H1 (cell line): ENCODE measurements around the gene DGAT2. TPM values are rescaled to one million over a fixed set of nuclear protein-coding genes. Genes with fewer than 3 reads are reported as not detected.

ENCODE experiments used
- CTCF ChIA-PET: fragments of 300-600 bp; sonication (Branson Sonifier 250); formaldehyde crosslinking; loops from one replicate; lab custom pipeline; 2021; ENCODE audit not compliant: partially characterized antibody; lab: Charles Lee
- POLR2A ChIA-PET: fragments of 300-600 bp; sonication (Branson Sonifier 250); formaldehyde crosslinking; loops from one replicate; lab custom pipeline; 2021; ENCODE audit warnings: inconsistent platforms; ENCODE audit not compliant: partially characterized antibody; lab: Charles Lee
- DNase-seq, 2 experiments: peaks; one replicate each; pipeline versions ENCODE4 v3.0.0 to v3.0.0-alpha.2; 2010 to 2022; ENCODE audit warnings: low spot score in 2 of 2, low read depth in 1 of 2, mixed read lengths in 1 of 2
- FAIRE-seq: peaks from 2 replicates; lab custom pipeline; 2011; peaks lifted over from hg19 to GRCh38; lab: Jason Lieb, UNC
- H2AFZ ChIP-seq: 2 replicates; pipeline ENCODE4 v1.8.1; 2012; ENCODE audit warnings: low read length, inconsistent platforms
- H2AK5ac ChIP-seq: 2 replicates; pipeline ENCODE4 v1.6.1; 2013; ENCODE audit warnings: low read depth, low read length
- H2BK120ac ChIP-seq: replicated peaks from 2 replicates; pipeline ENCODE3; 2013; ENCODE audit warnings: low read depth, low read length, inconsistent platforms
- H2BK12ac ChIP-seq: 2 replicates; pipeline ENCODE4 v1.6.1; 2013; ENCODE audit warnings: low read depth, low read length
- H2BK15ac ChIP-seq: 2 replicates; pipeline ENCODE4 v1.6.1; 2013; ENCODE audit warnings: low read length
- H2BK20ac ChIP-seq: 2 replicates; pipeline ENCODE4 v1.6.1; 2013; ENCODE audit warnings: low read length
- H2BK5ac ChIP-seq: 2 replicates; pipeline ENCODE4 v1.6.1; 2013; ENCODE audit warnings: low read depth, low read length
- H3K14ac ChIP-seq: 2 replicates; pipeline ENCODE4 v1.6.1; 2013; ENCODE audit warnings: inconsistent platforms; ENCODE audit not compliant: insufficient read length
- H3K18ac ChIP-seq: 2 replicates; pipeline ENCODE4 v1.6.1; 2013; ENCODE audit warnings: low read length; ENCODE audit errors: extremely low read depth
- H3K23ac ChIP-seq: 2 replicates; pipeline ENCODE4 v1.6.1; 2013; ENCODE audit warnings: inconsistent platforms; ENCODE audit not compliant: insufficient read length
- H3K23me2 ChIP-seq: 2 replicates; pipeline ENCODE4 v1.6.1; 2013; ENCODE audit warnings: low read depth, low read length
- H3K27ac ChIP-seq: 2 replicates; pipeline ENCODE4 v1.6.1; 2011; ENCODE audit warnings: low read depth, low read length, inconsistent platforms
- H3K27me3 ChIP-seq, 4 experiments: replicated peaks in 1 of 4; 1 replicate in 1 of 4; 2 replicates in 3 of 4; pipeline versions ENCODE4 v1.6.1 to v1.8.1; 2011 to 2013; ENCODE audit warnings: low read length in 3 of 4, mild to moderate bottlenecking in 3 of 4, inconsistent platforms in 2 of 4, mixed read lengths in 2 of 4, moderate library complexity in 1 of 4; ENCODE audit not compliant: control insufficient read depth in 3 of 4, insufficient read depth in 3 of 4; ENCODE audit errors: extremely low read depth in 1 of 4
- H3K36me3 ChIP-seq, 4 experiments: 2 replicates each; pipeline versions ENCODE4 v1.6.1 to v1.8.1; 2011 to 2013; ENCODE audit warnings: mild to moderate bottlenecking in 4 of 4, low read length in 3 of 4, moderate library complexity in 2 of 4, control low read depth in 1 of 4, inconsistent platforms in 1 of 4; ENCODE audit not compliant: insufficient read depth in 4 of 4, control insufficient read depth in 2 of 4
- H3K4ac ChIP-seq: replicated peaks from 2 replicates; pipeline ENCODE3; 2013; ENCODE audit warnings: low read length, low read depth, mixed read lengths, inconsistent platforms; ENCODE audit not compliant: insufficient read length
- H3K4me1 ChIP-seq, 4 experiments: replicated peaks in 1 of 4; 1 replicate in 1 of 4; 2 replicates in 3 of 4; pipeline versions ENCODE4 v1.6.1 to v1.8.1; 2011 to 2013; ENCODE audit warnings: low read length in 3 of 4, inconsistent platforms in 2 of 4, mixed read lengths in 1 of 4; ENCODE audit not compliant: insufficient read depth in 4 of 4, control insufficient read depth in 3 of 4
- H3K4me2 ChIP-seq, 2 experiments: 2 replicates each; pipeline versions ENCODE4 v1.6.1 to v1.8.1; 2011 to 2013; ENCODE audit warnings: low read depth in 2 of 2, low read length in 2 of 2, control low read depth in 1 of 2, inconsistent platforms in 1 of 2, mild to moderate bottlenecking in 1 of 2; ENCODE audit not compliant: insufficient read depth in 1 of 2
- H3K4me3 ChIP-seq, 4 experiments: fragments of 200-600, 300-600 bp in 1 of 4; sonication (generic), shearing (Covaris generic), sonication (Bioruptor Twin) in 1 of 4; 2 replicates each; pipeline versions ENCODE4 v1.5.1 to v1.8.1; 2011 to 2016; ENCODE audit warnings: low read length in 4 of 4, low read depth in 3 of 4, control low read depth in 2 of 4, inconsistent platforms in 2 of 4, mild to moderate bottlenecking in 2 of 4, mixed read lengths in 1 of 4, moderate library complexity in 1 of 4; ENCODE audit not compliant: insufficient read depth in 2 of 4; ENCODE audit errors: extremely low read depth in 1 of 4
- H3K56ac ChIP-seq: replicated peaks from 2 replicates; pipeline ENCODE3; 2013; ENCODE audit warnings: low read depth, mild to moderate bottlenecking, mixed read lengths, low read length, inconsistent platforms; ENCODE audit not compliant: insufficient read length
- H3K79me1 ChIP-seq: 2 replicates; pipeline ENCODE4 v1.6.1; 2013; ENCODE audit warnings: low read depth, low read length, control low read depth
- H3K79me2 ChIP-seq, 2 experiments: 2 replicates each; pipeline versions ENCODE4 v1.6.1 to v1.8.1; 2012 to 2013; ENCODE audit warnings: low read length in 2 of 2, mild to moderate bottlenecking in 2 of 2, inconsistent platforms in 1 of 2; ENCODE audit not compliant: insufficient read depth in 2 of 2, control insufficient read depth in 1 of 2
- H3K9ac ChIP-seq, 4 experiments: replicated peaks in 1 of 4; 1 replicate in 1 of 4; 2 replicates in 3 of 4; pipeline versions ENCODE4 v1.6.1 to v1.8.1; 2011 to 2013; ENCODE audit warnings: low read depth in 3 of 4, low read length in 3 of 4, control low read depth in 2 of 4, mild to moderate bottlenecking in 2 of 4, moderate library complexity in 2 of 4, inconsistent platforms in 1 of 4; ENCODE audit errors: extremely low read depth in 1 of 4
- H3K9me3 ChIP-seq, 2 experiments: 2 replicates each; pipeline versions ENCODE4 v1.6.1 to v1.8.1; 2012 to 2013; ENCODE audit warnings: mild to moderate bottlenecking in 2 of 2, moderate library complexity in 2 of 2, control low read depth in 1 of 2, inconsistent platforms in 1 of 2, low read depth in 1 of 2, low read length in 1 of 2, mixed read lengths in 1 of 2; ENCODE audit not compliant: insufficient read depth in 2 of 2
- H4K20me1 ChIP-seq, 2 experiments: replicated peaks in 1 of 2; 2 replicates each; pipeline versions ENCODE3 to v1.8.1; 2011 to 2013; ENCODE audit warnings: inconsistent platforms in 2 of 2, low read length in 2 of 2, mild to moderate bottlenecking in 1 of 2; ENCODE audit not compliant: insufficient read depth in 2 of 2, control insufficient read depth in 1 of 2
- H4K5ac ChIP-seq: 2 replicates; pipeline ENCODE4 v1.6.1; 2013; ENCODE audit warnings: low read length, low read depth, mixed read lengths, inconsistent platforms; ENCODE audit not compliant: insufficient read length
- H4K8ac ChIP-seq: 2 replicates; pipeline ENCODE4 v1.8.0; 2013; ENCODE audit warnings: mild to moderate bottlenecking, moderate library complexity, low read length, inconsistent platforms; ENCODE audit not compliant: insufficient read depth; ENCODE audit errors: extremely low read depth
- H4K91ac ChIP-seq: replicated peaks from 2 replicates; pipeline ENCODE3; 2013; ENCODE audit warnings: low read length, mixed read lengths, inconsistent platforms; ENCODE audit not compliant: insufficient read length
- BACH1 ChIP-seq: IDR thresholded peaks from 2 replicates; pipeline ENCODE4 v1.6.1; 2012; ENCODE audit warnings: low read length, improper control_type of control experiment
- FOSL1 ChIP-seq: IDR thresholded peaks from 2 replicates; pipeline ENCODE4 v1.6.1; 2011; ENCODE audit warnings: mild to moderate bottlenecking, low read depth, low read length, moderate library complexity; ENCODE audit not compliant: insufficient read depth
- KDM1A ChIP-seq: fragments of 200-600, 300-600 bp; sonication (generic); IDR thresholded peaks from 2 replicates; pipeline ENCODE4 v1.7.1; 2016; ENCODE audit warnings: mild to moderate bottlenecking, low read length, borderline replicate concordance
- KDM4A ChIP-seq: IDR thresholded peaks from one replicate; pipeline ENCODE4 v1.7.1; 2012; ENCODE audit warnings: low read depth, mild to moderate bottlenecking, moderate library complexity, low read length, inconsistent platforms; ENCODE audit not compliant: severe bottlenecking
- NRF1 ChIP-seq: IDR thresholded peaks from 2 replicates; pipeline ENCODE4 v1.6.1; 2011; ENCODE audit warnings: mild to moderate bottlenecking, low read depth, low read length, improper control_type of control experiment
- RBBP5 ChIP-seq: IDR thresholded peaks from 2 replicates; pipeline ENCODE4 v1.7.1; 2012; ENCODE audit warnings: low read depth, mild to moderate bottlenecking, inconsistent platforms, low read length, moderate library complexity, borderline replicate concordance
- RNF2 ChIP-seq: fragments of 200-900, 300-1000 bp; sonication (generic); IDR thresholded peaks from 2 replicates; pipeline ENCODE4 v1.7.1; 2016; ENCODE audit warnings: borderline replicate concordance, low read depth, mild to moderate bottlenecking, antibody characterized with exemption, low read length; ENCODE audit not compliant: poor library complexity, severe bottlenecking; ENCODE audit errors: missing control alignments
- SIRT6 ChIP-seq: IDR thresholded peaks from one replicate; pipeline ENCODE4 v1.7.1; 2012; ENCODE audit warnings: low read length, inconsistent platforms
- TAF1 ChIP-seq: IDR thresholded peaks from 2 replicates; pipeline ENCODE4 v1.6.1; 2011; ENCODE audit warnings: mild to moderate bottlenecking, low read depth, low read length
- USF2 ChIP-seq: IDR thresholded peaks from 2 replicates; pipeline ENCODE4 v1.6.1; 2011; ENCODE audit warnings: low read length, improper control_type of control experiment
- WGBS, 2 experiments: shearing (Covaris generic) in 1 of 2; methylation state at CpG; one replicate each; pipeline versions ENCODE4 v1.1.6 to v1.1.7; 2013 to 2015; ENCODE audit warnings: low lambda C conversion rate in 2 of 2, mixed read lengths in 2 of 2, inconsistent platforms in 1 of 2, low coverage in 1 of 2, missing lambda C conversion rate in 1 of 2; ENCODE audit not compliant: insufficient replicate concordance in 2 of 2, insufficient coverage in 1 of 2, insufficient read length in 1 of 2; ENCODE audit errors: extremely low coverage in 1 of 2, missing lambda C conversion rate in 1 of 2; 5-methylcytosine and 5-hydroxymethylcytosine counted together
- polyA plus RNA-seq, 7 experiments: library from polyadenylated mRNA; depleted of rRNA in 3 of 7; stranded (reverse) in 5 of 7; unstranded in 2 of 7; fragments of >200 nt in 5 of 7; fragments of 200-250 nt in 2 of 7; gene quantifications; 1 replicate in 5 of 7; 2 replicates in 1 of 7; 4 replicates in 1 of 7; pipeline versions ENCODE4 v1.2.1 to v1.2.3, GENCODE V29; 2011 to 2013; ENCODE audit warnings: missing spikeins in 2 of 7, mixed read lengths in 2 of 7
- total RNA-seq: library from RNA; stranded (reverse); fragmentation: NEBNext Ultra II Directional; extraction: Animal tissue kit (Norgen Biotek cat#: 25700); gene quantifications from 2 replicates; pipeline ENCODE4 v1.2.1, GENCODE V29; 2021
- TF ChIP-seq, protein P1 (sequence below): IDR thresholded peaks from 2 replicates; pipeline ENCODE4 v1.6.1; 2012; ENCODE audit warnings: inconsistent platforms

DGAT2 gene
- total and polyA plus RNA-seq, 2 of the 8 experiments (the other 6 are each of a cell fraction or from before 2014, with no cell fraction given): 3.2 to 5.9 TPM

- 0 out of 2 replicates have a peak, but pooled peaks cover 1% of the 10 kb centered on the region for H3K23me2 ChIP-seq
- FAIRE-seq: no peak
- H3K56ac ChIP-seq: no peak overlapping the region
- H3K27ac ChIP-seq: no peak overlapping the region
- H2BK15ac ChIP-seq: no peak overlapping the region
- no peak overlapping the region for H3K4ac ChIP-seq
- H3K18ac ChIP-seq: no peak overlapping the region; the same call in 1 of the 2 replicates
- H3K4me2 ChIP-seq: no peak overlapping the region
- H3K79me1 ChIP-seq: no peaks in the 10 kb centered on the region
- 94% methylated on average over 6 of the region's 6 CpGs; no CpG with 5 or more reads in 1 of the 2 experiments for WGBS, 2 experiments
- no peak overlapping the region for H2AFZ ChIP-seq
- H4K20me1 ChIP-seq: no peaks in the 10 kb centered on the region
- no peaks in the 10 kb centered on the region for H3K27me3 ChIP-seq
- no peak overlapping the region for H2AK5ac ChIP-seq
- H3K23ac ChIP-seq: no peak overlapping the region
- POLR2A ChIA-PET: no interaction called here
- H2BK12ac ChIP-seq: no peak overlapping the region
- no peak overlapping the region for H3K4me3 ChIP-seq
- H3K36me3 ChIP-seq: no peaks in the 10 kb centered on the region
- no peak overlapping the region for H2BK5ac ChIP-seq
- H2BK120ac ChIP-seq: no peak overlapping the region
- H4K5ac ChIP-seq: no peak overlapping the region
- CTCF ChIA-PET: interaction anchor here (0.6 to 6.2 kb wide), 5 partner anchors 10 to 420 kb away, joined by 3 to 39 read pairs (median 3); no protein-coding TSS in a partner anchor
- H3K9me3 ChIP-seq: no peaks in the 10 kb centered on the region
- H2BK20ac ChIP-seq: no peak overlapping the region
- no peak overlapping the region for H3K9ac ChIP-seq
- no peaks in the 10 kb centered on the region for H3K79me2 ChIP-seq
- H3K14ac ChIP-seq: no peak overlapping the region
- no peak overlapping the region for H4K91ac ChIP-seq
- H3K4me1 ChIP-seq: 0 out of 7 replicates have a peak, but pooled peaks cover 0 to 4% (median 0%) of the 10 kb centered on the region in 4 experiments
- DNase-seq: no peak
- no peak overlapping the region for H4K8ac ChIP-seq
- TF ChIP-seq BACH1 (no peak), USF2 (no peak), KDM1A (no peak), KDM4A (no peak), NRF1 (no peak), RNF2 (no peak), FOSL1 (no peak), TAF1 (no peak), SIRT6 (no peak), RBBP5 (no peak)
- TF ChIP-seq, protein P1, sequence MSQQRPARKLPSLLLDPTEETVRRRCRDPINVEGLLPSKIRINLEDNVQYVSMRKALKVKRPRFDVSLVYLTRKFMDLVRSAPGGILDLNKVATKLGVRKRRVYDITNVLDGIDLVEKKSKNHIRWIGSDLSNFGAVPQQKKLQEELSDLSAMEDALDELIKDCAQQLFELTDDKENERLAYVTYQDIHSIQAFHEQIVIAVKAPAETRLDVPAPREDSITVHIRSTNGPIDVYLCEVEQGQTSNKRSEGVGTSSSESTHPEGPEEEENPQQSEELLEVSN: no peak
Observed at GRCh38 chr11:75792127-75792731, 23.7 kb downstream of the DGAT2 start.
